Glutamatergic neuron (in vitro differentiated cells): ENCODE results near the gene DNMT1. TPM values are rescaled to one million over a fixed set of nuclear protein-coding genes. Genes with fewer than 3 reads are reported as not detected.

Source experiments
- DNase-seq: peaks from one replicate; pipeline ENCODE4 v3.0.0; 2022
- H3K27ac Mint-ChIP-seq: one replicate; pipeline ENCODE4 v1.8.0; 2020; ENCODE audit warnings: mild to moderate bottlenecking, mixed read lengths, inconsistent platforms; ENCODE audit not compliant: unreplicated experiment
- H3K27me3 Mint-ChIP-seq: one replicate; pipeline ENCODE4 v1.8.0; 2020; ENCODE audit warnings: mild to moderate bottlenecking, moderate library complexity, mixed read lengths, inconsistent platforms; ENCODE audit not compliant: unreplicated experiment
- H3K36me3 Mint-ChIP-seq: one replicate; pipeline ENCODE4 v1.8.0; 2020; ENCODE audit warnings: mild to moderate bottlenecking, mixed read lengths, inconsistent platforms; ENCODE audit not compliant: unreplicated experiment
- H3K4me1 Mint-ChIP-seq: one replicate; pipeline ENCODE4 v1.8.0; 2020; ENCODE audit warnings: mild to moderate bottlenecking, low read depth, mixed read lengths, inconsistent platforms; ENCODE audit not compliant: unreplicated experiment
- H3K4me3 Mint-ChIP-seq: one replicate; pipeline ENCODE4 v1.8.0; 2020; ENCODE audit warnings: mild to moderate bottlenecking, mixed read lengths, inconsistent platforms; ENCODE audit not compliant: unreplicated experiment
- H3K9me3 Mint-ChIP-seq: one replicate; pipeline ENCODE4 v1.8.0; 2020; ENCODE audit warnings: mild to moderate bottlenecking, moderate library complexity, mixed read lengths, inconsistent platforms; ENCODE audit not compliant: unreplicated experiment
- CTCF ChIP-seq: fragments of 200-600 bp; sonication (generic); IDR thresholded peaks from one replicate; pipeline ENCODE4 v1.5.0; 2021; ENCODE audit not compliant: partially characterized antibody, unreplicated experiment
- total RNA-seq: library from RNA; stranded (reverse); fragmentation: NEBNext Ultra II Directional; extraction: Animal tissue kit (Norgen Biotek cat#: 25700); gene quantifications from one replicate; pipeline ENCODE4 v1.2.1, GENCODE V29; 2021; ENCODE audit not compliant: unreplicated experiment

Gene DNMT1
- total RNA-seq, 1 donor from 2014 or later = 129 TPM

GRCh38 chr19:10110076-10110971 lies 84.4 kb downstream of the DNMT1 start:
- TF ChIP-seq CTCF = no peak
- Mint-ChIP-seq H3K4me3 (no peak overlapping the region), H3K9me3 (peaks cover 10% of the 10 kb centered on the region), H3K4me1 (peaks cover 5% of the 10 kb centered on the region), H3K27me3 (no peaks in the 10 kb centered on the region), H3K27ac (no peak overlapping the region), H3K36me3 (no peaks in the 10 kb centered on the region)
- DNase-seq = no peak

GRCh38 chr19:10109528-10109927 lies 85.2 kb downstream of the DNMT1 start:
- Mint-ChIP-seq H3K36me3 (no peaks in the 10 kb centered on the region), H3K4me3 (no peak overlapping the region)

GRCh38 chr19:10107817-10108367 lies 86.9 kb downstream of the DNMT1 start:
- no peak overlapping the region for H3K27ac Mint-ChIP-seq
- peaks cover 2% of the 10 kb centered on the region for H3K27me3 Mint-ChIP-seq
- H3K4me3 Mint-ChIP-seq = peak overlapping the region; percentile 85
- TF ChIP-seq CTCF = no peak
- peaks cover 5% of the 10 kb centered on the region for H3K4me1 Mint-ChIP-seq
- no peak for DNase-seq
- H3K36me3 Mint-ChIP-seq = no peaks in the 10 kb centered on the region
- H3K9me3 Mint-ChIP-seq = peaks cover 10% of the 10 kb centered on the region

More at GRCh38 chr19:10109528-10109927, 85.2 kb downstream of the DNMT1 start:
- TF ChIP-seq CTCF = no peak
- peaks cover 5% of the 10 kb centered on the region for H3K4me1 Mint-ChIP-seq
- H3K27ac Mint-ChIP-seq = no peak overlapping the region
- no peak for DNase-seq
- H3K27me3 Mint-ChIP-seq = peaks cover 2% of the 10 kb centered on the region
- H3K9me3 Mint-ChIP-seq = peaks cover 10% of the 10 kb centered on the region

- DNase-seq = no peak
- H3K9me3 Mint-ChIP-seq = peaks cover 10% of the 10 kb centered on the region
- peaks cover 5% of the 10 kb centered on the region for H3K4me1 Mint-ChIP-seq
- peaks cover 4% of the 10 kb centered on the region for H3K27me3 Mint-ChIP-seq
- peak overlapping the region; percentile 65 for H3K27ac Mint-ChIP-seq
- H3K36me3 Mint-ChIP-seq = no peaks in the 10 kb centered on the region
- H3K4me3 Mint-ChIP-seq = peak overlapping the region; percentile 85
- TF ChIP-seq CTCF = no peak
Measured at GRCh38 chr19:10107254-10107653, 87.5 kb downstream of the DNMT1 start.
